Uterus (tissue), 4 donors: Measurements from ENCODE around the gene PDAP1. TPM values are rescaled to one million over a fixed set of nuclear protein-coding genes. Genes with fewer than 3 reads are reported as not detected.
A peak's percentile ranks its signal among the peaks of the same experiment; 100 is the strongest.
"Not testable (repeated sequence)": the region's sequence is repeated elsewhere in the genome, so short reads cannot be mapped to it uniquely, and the experiment has no call there.

ENCODE experiments used
- DNase-seq, 2 donors: peaks; one replicate each; pipeline ENCODE4 v3.0.0-alpha.2; 2019 to 2020
- H3K27ac ChIP-seq, 2 donors: fragments of 200-600 bp; sonication (generic); 1 replicate in 1 of 2; 2 replicates in 1 of 2; pipeline ENCODE4 v1.5.1; 2016 to 2018
- H3K27me3 ChIP-seq, 2 donors: fragments of 200-600 bp; sonication (generic); one replicate each; pipeline ENCODE4 v1.5.1; 2018 to 2019; ENCODE audit warnings: control low read depth in 1 of 2
- H3K36me3 ChIP-seq, 2 donors: fragments of 200-600 bp; sonication (generic); one replicate each; pipeline ENCODE4 v1.5.1; 2019; ENCODE audit warnings: control low read depth in 1 of 2
- H3K4me1 ChIP-seq, 2 donors: fragments of 200-600 bp; sonication (generic); one replicate each; pipeline ENCODE4 v1.5.1; 2018 to 2019; ENCODE audit warnings: control low read depth in 1 of 2
- H3K4me3 ChIP-seq, 2 donors: fragments of 200-600 bp; sonication (generic); 1 replicate in 1 of 2; 2 replicates in 1 of 2; pipeline ENCODE4 v1.5.1; 2018 to 2019; ENCODE audit warnings: mild to moderate bottlenecking in 1 of 2
- H3K9me3 ChIP-seq, 2 donors: fragments of 200-600 bp; sonication (generic); one replicate each; pipeline ENCODE4 v1.5.1; 2019; ENCODE audit warnings: control low read depth in 1 of 2
- POLR2A ChIP-seq, 2 donors: fragments of 450-650 bp; IDR thresholded peaks; one replicate each; pipeline ENCODE4 v1.6.1; 2016; ENCODE audit warnings: antibody characterized with exemption in 2 of 2, mild to moderate bottlenecking in 1 of 2, moderate library complexity in 1 of 2
- intact Hi-C: fragments of 100-400 bp; cut with DNase I; formaldehyde crosslinking; loops from one replicate; pipeline ENCODE4 v1.15.1; 2023; ENCODE audit warnings: low total_unique reads
- total RNA-seq, 4 donors: library from RNA; depleted of rRNA in 3 of 4; stranded (reverse); fragments of >200 nt in 3 of 4; gene quantifications; one replicate each; pipeline versions ENCODE4 v1.1.0 to v1.2.4, GENCODE V29; 2014 to 2023
- TF ChIP-seq, protein P1 (sequence below), 4 experiments: fragments of 200-600 bp in 2 of 4; fragments of 450-650 bp in 2 of 4; sonication (generic) in 2 of 4; IDR thresholded peaks; one replicate each; pipeline ENCODE4 v1.5.1; 2016 to 2019; ENCODE audit warnings: antibody characterized with exemption in 4 of 4, mild to moderate bottlenecking in 2 of 4, moderate library complexity in 1 of 4
- donor health status: DM: yes; HTN: yes; CAD: no.

The PDAP1 gene
- total RNA-seq, 4 donors from 2014 or later = 39.9 to 185 (median 72.1) TPM

DNA sequence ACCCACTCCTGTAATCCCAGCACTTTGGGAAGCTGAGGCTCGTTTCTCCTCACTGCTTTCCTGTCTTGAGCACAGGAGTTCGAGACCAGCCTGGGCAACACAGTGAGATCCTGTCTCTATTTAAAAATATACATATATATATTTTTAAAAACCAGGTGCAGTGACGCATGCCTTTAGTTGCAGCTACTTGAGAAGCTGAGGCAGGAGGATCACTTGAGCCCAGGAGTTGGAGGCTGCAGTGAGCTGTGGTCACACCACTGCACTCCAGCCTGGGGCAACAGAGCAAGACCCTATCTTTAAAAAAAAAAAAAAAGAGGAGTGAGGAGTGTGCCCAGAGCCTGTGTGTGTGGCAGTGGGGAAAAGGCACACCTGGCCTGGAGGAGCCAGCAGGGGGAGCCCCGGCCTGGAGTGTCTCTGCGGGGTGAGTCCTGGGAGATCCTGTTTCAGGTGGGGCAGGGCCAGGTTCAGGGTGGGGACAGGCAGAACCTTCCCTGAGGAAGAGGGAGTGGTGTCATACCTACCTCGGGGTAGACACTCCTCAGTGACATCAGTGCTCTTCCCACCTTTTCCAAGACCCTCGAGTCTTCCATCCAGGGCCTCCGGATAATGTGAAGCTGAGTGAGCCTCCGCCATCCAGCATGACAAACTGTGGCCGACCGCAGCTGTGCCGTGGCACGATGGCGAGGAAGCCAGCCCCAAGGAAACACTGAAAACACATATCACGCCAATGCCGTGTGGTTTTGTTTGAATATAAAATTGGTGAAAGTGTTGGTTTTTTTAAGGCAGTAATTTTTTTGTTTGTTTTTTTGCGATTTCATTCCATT is 42.9 kb downstream of the PDAP1 start:
- H3K36me3 ChIP-seq = no peaks in the 10 kb centered on the region
- no peak for DNase-seq
- intact Hi-C loops = no loop called here

DNA sequence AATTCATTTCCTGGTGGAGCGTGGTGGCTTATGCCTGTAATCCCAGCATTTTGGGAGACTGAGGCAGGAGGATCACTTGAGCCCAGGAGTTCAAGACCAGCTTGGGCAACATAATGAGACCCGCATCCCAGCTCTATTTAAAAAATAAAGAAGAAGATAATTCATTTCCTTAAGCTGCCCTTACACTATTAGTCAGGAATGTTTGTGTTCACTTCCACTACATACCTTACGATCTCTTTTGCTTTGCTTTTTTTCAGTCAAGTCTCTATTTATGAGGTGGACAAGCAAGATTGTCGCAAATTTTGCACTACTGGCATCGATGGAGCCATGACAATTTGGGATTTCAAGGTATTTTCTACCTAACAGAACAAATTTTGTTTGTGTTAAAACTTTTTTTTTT is 45.1 kb downstream of the PDAP1 start:
- Histone ChIP-seq H3K27ac (peak overlapping the region; percentile 23 to 39), H3K4me1 (no peaks in the 10 kb centered on the region), H3K36me3 (no peaks in the 10 kb centered on the region), H3K4me3 (no peak overlapping the region), H3K27me3 (no peaks in the 10 kb centered on the region), H3K9me3 (no peaks in the 10 kb centered on the region)
- no peak for DNase-seq
- TF ChIP-seq POLR2A (IDR thresholded peaks at IDR 0.05) = no peak
- TF ChIP-seq, protein P1, sequence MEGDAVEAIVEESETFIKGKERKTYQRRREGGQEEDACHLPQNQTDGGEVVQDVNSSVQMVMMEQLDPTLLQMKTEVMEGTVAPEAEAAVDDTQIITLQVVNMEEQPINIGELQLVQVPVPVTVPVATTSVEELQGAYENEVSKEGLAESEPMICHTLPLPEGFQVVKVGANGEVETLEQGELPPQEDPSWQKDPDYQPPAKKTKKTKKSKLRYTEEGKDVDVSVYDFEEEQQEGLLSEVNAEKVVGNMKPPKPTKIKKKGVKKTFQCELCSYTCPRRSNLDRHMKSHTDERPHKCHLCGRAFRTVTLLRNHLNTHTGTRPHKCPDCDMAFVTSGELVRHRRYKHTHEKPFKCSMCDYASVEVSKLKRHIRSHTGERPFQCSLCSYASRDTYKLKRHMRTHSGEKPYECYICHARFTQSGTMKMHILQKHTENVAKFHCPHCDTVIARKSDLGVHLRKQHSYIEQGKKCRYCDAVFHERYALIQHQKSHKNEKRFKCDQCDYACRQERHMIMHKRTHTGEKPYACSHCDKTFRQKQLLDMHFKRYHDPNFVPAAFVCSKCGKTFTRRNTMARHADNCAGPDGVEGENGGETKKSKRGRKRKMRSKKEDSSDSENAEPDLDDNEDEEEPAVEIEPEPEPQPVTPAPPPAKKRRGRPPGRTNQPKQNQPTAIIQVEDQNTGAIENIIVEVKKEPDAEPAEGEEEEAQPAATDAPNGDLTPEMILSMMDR (IDR thresholded peaks at IDR 0.05) = no peak
- intact Hi-C loops = no loop called here

More for the DNA sequence above, 42.9 kb downstream of the PDAP1 start:
- TF ChIP-seq POLR2A (IDR thresholded peaks at IDR 0.05) = no peak
- TF ChIP-seq, protein P1 (IDR thresholded peaks at IDR 0.05) = peak; percentile 5 to 29 (median 26)
- no peaks in the 10 kb centered on the region for H3K4me1 ChIP-seq
- H3K9me3 ChIP-seq = no peaks in the 10 kb centered on the region
- no peaks in the 10 kb centered on the region for H3K27me3 ChIP-seq
- H3K27ac ChIP-seq = no peak overlapping the region
- no peak overlapping the region for H3K4me3 ChIP-seq

DNA sequence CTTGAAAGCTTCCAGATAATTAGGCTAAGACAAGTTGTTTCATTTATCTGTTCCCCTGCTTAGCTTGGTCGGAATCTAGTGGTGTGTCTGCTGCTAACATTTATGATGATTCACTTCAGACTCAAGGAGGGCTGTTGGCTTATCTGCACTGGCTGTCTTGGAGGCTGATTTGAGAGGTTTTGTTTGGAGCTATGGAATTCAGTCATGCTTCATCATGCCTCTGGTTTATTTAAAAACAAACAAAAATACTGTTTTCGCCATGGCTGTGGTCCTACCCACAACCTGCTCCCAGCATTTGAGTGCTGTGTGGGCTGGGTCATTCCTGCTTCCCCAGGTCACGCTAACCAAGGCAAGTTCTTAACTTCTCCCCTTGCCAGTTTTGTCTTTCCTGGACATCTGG is 45.6 kb downstream of the PDAP1 start:
- no peaks in the 10 kb centered on the region for H3K36me3 ChIP-seq
- DNase-seq = no peak
- intact Hi-C loops = no loop called here

DNA sequence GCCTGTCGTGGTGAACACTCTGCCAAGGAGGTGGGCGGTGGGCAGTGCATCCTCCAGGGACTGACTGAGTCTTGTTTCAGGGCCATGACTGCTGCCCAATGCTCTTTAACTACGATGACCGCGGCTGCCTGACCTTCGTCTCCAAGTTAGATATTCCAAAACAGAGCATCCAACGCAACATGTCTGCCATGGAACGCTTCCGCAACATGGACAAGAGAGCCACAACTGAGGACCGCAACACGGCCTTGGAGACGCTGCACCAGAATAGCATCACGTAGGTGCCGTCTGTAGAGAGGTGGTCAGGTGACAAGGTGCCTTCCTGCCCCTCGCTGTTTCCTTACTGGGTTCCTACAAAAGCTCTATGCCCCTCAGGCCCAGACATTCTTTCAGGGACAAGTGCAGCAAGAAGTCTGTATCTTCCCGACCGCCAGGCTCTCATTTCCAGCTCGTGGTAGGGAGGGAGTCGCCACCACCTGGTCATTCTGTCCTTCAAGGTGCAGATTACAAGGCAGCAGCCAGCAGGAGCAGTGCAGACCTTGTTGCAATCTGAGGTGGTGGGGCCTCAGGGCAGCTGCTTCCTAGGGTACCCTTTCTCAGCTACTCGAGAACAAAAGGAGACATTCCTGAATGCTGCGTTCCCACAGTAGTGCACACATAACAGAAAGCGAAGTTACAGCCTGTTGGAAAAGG is 48.8 kb downstream of the PDAP1 start:
- Histone ChIP-seq H3K4me1 (no peaks in the 10 kb centered on the region), H3K4me3 (no peak overlapping the region)
- intact Hi-C loops = no loop called here

More for the DNA sequence above, 45.6 kb downstream of the PDAP1 start:
- TF ChIP-seq, protein P1 (IDR thresholded peaks at IDR 0.05) = no peak
- no peak for TF ChIP-seq POLR2A (IDR thresholded peaks at IDR 0.05)
- Histone ChIP-seq H3K27me3 (no peaks in the 10 kb centered on the region), H3K9me3 (no peaks in the 10 kb centered on the region), H3K4me1 (no peaks in the 10 kb centered on the region), H3K27ac (peak overlapping the region; percentile 23 to 39), H3K4me3 (no peak overlapping the region)

DNA sequence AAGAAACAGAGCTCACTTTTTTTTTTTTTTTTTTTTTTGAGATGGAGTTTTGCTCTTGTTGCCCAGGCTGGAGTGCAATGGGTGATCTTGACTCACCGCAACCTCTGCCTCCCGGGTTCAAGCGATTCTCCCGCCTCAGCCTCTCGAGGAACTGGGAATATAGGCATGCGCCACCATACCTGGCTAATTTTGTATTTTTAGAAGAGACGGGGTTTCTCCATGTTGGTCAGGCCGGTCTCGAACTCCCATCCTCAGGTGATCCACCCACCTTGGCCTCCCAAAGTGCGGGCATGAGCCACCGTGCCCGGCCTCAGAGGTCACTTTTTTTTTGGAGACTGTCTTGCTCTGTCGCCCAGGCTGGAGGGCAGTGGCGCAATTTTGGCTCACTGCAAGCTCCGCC is 49.9 kb downstream of the PDAP1 start:
- DNase-seq, H3K4me3 ChIP-seq, H3K36me3 ChIP-seq, H3K4me1 ChIP-seq, H3K9me3 ChIP-seq, H3K27me3 ChIP-seq, H3K27ac ChIP-seq, intact Hi-C loops: not testable (repeated sequence)

More for the DNA sequence above, 48.8 kb downstream of the PDAP1 start:
- TF ChIP-seq, protein P1 (IDR thresholded peaks at IDR 0.05) = no peak
- no peak for TF ChIP-seq POLR2A (IDR thresholded peaks at IDR 0.05)
- no peaks in the 10 kb centered on the region for H3K9me3 ChIP-seq
- H3K27me3 ChIP-seq = no peaks in the 10 kb centered on the region
- no peak overlapping the region for H3K27ac ChIP-seq
- no peaks in the 10 kb centered on the region for H3K36me3 ChIP-seq
- no peak for DNase-seq
